ENCODE measurements around the gene SVIL. TPM values are rescaled to one million over a fixed set of nuclear protein-coding genes. Genes with fewer than 3 reads are reported as not detected.

The SVIL gene
- total and polyA plus RNA-seq, 2 donors (not counting 1 experiment from before 2014, with no cell fraction given): 0.74 to 0.88 TPM

- DNase-seq (no peak), ATAC-seq (ENCODE audit: low read depth) (no peak)
- Histone ChIP-seq H3K9ac (ENCODE audit: low read length) (no peak overlapping the region), H3K27ac (ENCODE audit: low read length in 2 of 2) (no peak overlapping the region), H2AFZ (ENCODE audit: insufficient read depth, low read depth, low read length, poor library complexity, severe bottlenecking) (no peak overlapping the region), H3K27me3 (replicated peaks in 1 of 4; ENCODE audit: control extremely low read depth in 1 of 4, control insufficient read depth in 3 of 4, insufficient read depth in 4 of 4, low read length in 3 of 4) (no peaks in the 10 kb centered on the region), H3K9me3 (ENCODE audit: control extremely low read depth in 1 of 3, control insufficient read depth in 2 of 3, insufficient read depth in 1 of 3, low read length in 2 of 3) (no peaks in the 10 kb centered on the region), H3K4me2 (replicated peaks; ENCODE audit: low read depth, low read length, poor library complexity, severe bottlenecking) (no peak overlapping the region), H3K79me2 (ENCODE audit: control insufficient read depth, insufficient read depth, low read length) (no peaks in the 10 kb centered on the region), H4K20me1 (ENCODE audit: control insufficient read depth, insufficient read depth, low read length, poor library complexity, severe bottlenecking) (no peaks in the 10 kb centered on the region), H3K4me3 (ENCODE audit: control extremely low read depth in 1 of 5, extremely low read depth in 1 of 5, insufficient read depth in 1 of 5, low read depth in 2 of 5, low read length in 4 of 5) (no peak overlapping the region), H3K4me1 (ENCODE audit: control insufficient read depth in 2 of 2, insufficient read depth in 2 of 2, low read length in 2 of 2) (no peaks in the 10 kb centered on the region), H3K36me3 (replicated peaks in 1 of 2; ENCODE audit: control extremely low read depth in 1 of 2, control insufficient read depth in 1 of 2, extremely low read depth in 1 of 2, insufficient read depth in 2 of 2, low read length in 1 of 2) (no peaks in the 10 kb centered on the region)
- no peak overlapping the region for H3K4me3 Mint-ChIP-seq
- ChIA-PET POLR2A (no interaction called here), CTCF (no interaction called here)
- no peaks in the 10 kb centered on the region for H3K4me1 Mint-ChIP-seq
- 100% methylated on average over 1 of the region's 9 CpGs for WGBS (ENCODE audit: insufficient coverage)
- no peak for TF ChIP-seq CTCF (IDR thresholded peaks at IDR 0.05)
- no peak for TF ChIP-seq EZH2 (IDR thresholded peaks at IDR 0.05; ENCODE audit: borderline replicate concordance, insufficient read depth, low read depth, low read length, poor library complexity, severe bottlenecking)
- H3K27me3 Mint-ChIP-seq: peaks cover under 1% of the 10 kb centered on the region
- intact Hi-C loops (cut with micrococcal nuclease): no loop called here
- no peak overlapping the region for H3K27ac Mint-ChIP-seq
- H3K9me3 Mint-ChIP-seq (ENCODE audit: insufficient read depth): no peaks in the 10 kb centered on the region
Measured at GRCh38 chr10:29530112-29530976, 104.4 kb downstream of the SVIL start.

- ATAC-seq (ENCODE audit: low read depth): no peak
- H3K27me3 Mint-ChIP-seq: no peaks in the 10 kb centered on the region
- ChIA-PET POLR2A (no interaction called here), CTCF (no interaction called here)
- no peak overlapping the region for H3K4me3 Mint-ChIP-seq
- DNase-seq: no peak
- TF ChIP-seq CTCF (IDR thresholded peaks at IDR 0.05) (no peak), EZH2 (IDR thresholded peaks at IDR 0.05; ENCODE audit: borderline replicate concordance, insufficient read depth, low read depth, low read length, poor library complexity, severe bottlenecking) (no peak)
- Histone ChIP-seq H3K36me3 (replicated peaks in 1 of 2; ENCODE audit: control extremely low read depth in 1 of 2, control insufficient read depth in 1 of 2, extremely low read depth in 1 of 2, insufficient read depth in 2 of 2, low read length in 1 of 2) (peaks cover 0 to 1% of the 10 kb centered on the region in 2 experiments), H3K27me3 (replicated peaks in 1 of 4; ENCODE audit: control extremely low read depth in 1 of 4, control insufficient read depth in 3 of 4, insufficient read depth in 4 of 4, low read length in 3 of 4) (no peaks in the 10 kb centered on the region), H3K79me2 (ENCODE audit: control insufficient read depth, insufficient read depth, low read length) (no peaks in the 10 kb centered on the region), H3K27ac (ENCODE audit: low read length in 2 of 2) (no peak overlapping the region), H3K9me3 (ENCODE audit: control extremely low read depth in 1 of 3, control insufficient read depth in 2 of 3, insufficient read depth in 1 of 3, low read length in 2 of 3) (no peaks in the 10 kb centered on the region), H3K9ac (ENCODE audit: low read length) (no peak overlapping the region), H4K20me1 (ENCODE audit: control insufficient read depth, insufficient read depth, low read length, poor library complexity, severe bottlenecking) (no peaks in the 10 kb centered on the region), H3K4me3 (ENCODE audit: control extremely low read depth in 1 of 5, extremely low read depth in 1 of 5, insufficient read depth in 1 of 5, low read depth in 2 of 5, low read length in 4 of 5) (no peak overlapping the region), H2AFZ (ENCODE audit: insufficient read depth, low read depth, low read length, poor library complexity, severe bottlenecking) (no peak overlapping the region), H3K4me2 (replicated peaks; ENCODE audit: low read depth, low read length, poor library complexity, severe bottlenecking) (no peak overlapping the region), H3K4me1 (ENCODE audit: control insufficient read depth in 2 of 2, insufficient read depth in 2 of 2, low read length in 2 of 2) (no peaks in the 10 kb centered on the region)
- intact Hi-C loops (cut with micrococcal nuclease): no loop called here
- WGBS (ENCODE audit: insufficient coverage): 80% methylated on average over 1 of the region's 6 CpGs
- no peaks in the 10 kb centered on the region for H3K9me3 Mint-ChIP-seq (ENCODE audit: insufficient read depth)
- no peaks in the 10 kb centered on the region for H3K4me1 Mint-ChIP-seq
- H3K27ac Mint-ChIP-seq: no peak overlapping the region
Measured at GRCh38 chr10:29529146-29529545, 105.6 kb downstream of the SVIL start.
